ENCODE data around the gene DCST1.
A peak's percentile ranks its signal among the peaks of the same experiment; 100 is the strongest.

DCST1 gene

DNA sequence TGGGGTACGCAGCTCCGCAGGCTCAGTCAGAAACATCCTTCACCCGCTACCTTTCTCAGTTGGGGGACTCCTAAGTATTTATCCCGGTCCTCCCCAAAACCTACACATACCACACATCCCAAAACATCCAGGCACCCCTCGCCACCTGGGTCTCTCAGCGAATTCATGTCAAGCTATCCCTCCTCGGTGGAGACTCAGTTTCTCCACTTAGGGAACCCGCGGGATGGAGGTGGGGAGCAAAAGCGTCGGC is 32.3 kb upstream of the DCST1 start:
- no peak for DNase-seq

DNA sequence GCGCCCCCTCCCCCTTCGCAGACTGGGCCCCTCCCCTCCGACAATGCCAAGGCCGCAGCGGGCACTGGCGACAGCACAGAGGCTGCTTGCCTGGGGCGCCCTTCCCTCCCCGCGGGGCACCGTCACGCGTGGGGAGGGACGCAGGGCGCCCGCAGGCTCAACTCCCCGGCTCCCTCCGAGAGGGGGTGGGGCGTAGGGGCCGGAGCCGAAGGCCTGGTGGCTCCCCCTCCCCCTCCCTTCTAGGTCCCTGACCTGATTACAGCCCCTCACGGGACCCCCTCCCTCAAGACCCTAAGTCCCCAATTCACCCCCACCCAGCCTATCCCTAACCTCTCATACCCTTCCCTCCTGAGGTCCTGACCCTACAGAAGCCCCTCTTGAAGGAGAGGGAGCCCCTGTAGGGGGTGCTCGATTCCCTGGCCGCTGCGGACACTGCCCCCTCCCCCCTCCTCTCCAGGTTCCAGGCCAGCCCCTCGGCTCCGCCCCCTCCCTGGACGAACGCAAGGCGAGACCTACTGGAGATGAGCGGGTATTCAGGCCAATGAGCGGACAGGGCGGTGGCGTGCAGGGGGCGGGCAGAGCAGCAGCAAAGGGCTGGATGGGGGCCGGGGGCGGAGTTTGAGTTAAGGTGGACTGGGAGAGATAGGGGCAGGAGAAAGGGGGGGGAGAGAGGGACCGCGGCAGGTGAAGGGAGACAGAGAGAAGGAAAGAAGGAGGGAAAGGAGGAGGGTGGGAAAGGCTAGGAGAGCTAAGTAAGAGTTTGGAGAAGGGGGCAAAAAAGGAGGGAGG is 31.8 kb upstream of the DCST1 start:
- peak; percentile 99 for DNase-seq

DNA sequence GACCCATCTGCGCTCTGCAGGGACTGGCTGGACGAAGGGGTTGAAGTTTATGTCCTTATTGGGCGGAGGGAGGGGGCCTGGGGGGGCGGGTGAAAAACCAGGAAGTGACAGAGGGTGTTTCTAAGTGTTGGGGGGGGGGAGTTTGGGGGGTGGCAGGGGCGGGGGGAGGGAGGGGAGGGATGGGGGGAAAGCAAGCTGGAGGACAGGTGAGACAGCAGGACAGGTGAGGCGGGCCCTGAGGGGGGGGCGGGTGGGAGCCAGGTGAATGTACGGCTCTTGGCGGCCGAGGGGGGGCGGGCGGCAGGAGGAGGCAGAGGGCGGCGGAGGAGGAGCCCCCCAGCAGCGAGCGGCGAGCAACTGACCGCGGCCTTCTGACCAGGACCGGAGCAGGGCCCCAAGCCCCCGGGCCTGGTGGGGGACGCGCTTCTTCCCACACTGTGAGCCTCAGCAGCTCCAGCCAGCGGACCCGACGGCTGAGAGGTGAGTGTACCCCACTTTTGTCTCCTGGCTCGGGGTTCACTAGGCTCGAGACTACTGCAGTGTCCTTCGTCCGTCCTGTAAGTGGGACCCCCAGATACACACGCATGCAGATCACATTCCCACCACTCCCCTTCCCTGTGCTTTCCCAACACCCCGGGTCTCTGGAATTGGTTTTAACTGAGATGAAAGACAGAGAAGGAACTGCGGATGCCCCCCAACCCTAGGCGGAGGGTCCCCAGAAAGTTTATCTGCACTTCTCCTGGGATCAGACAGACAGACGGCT is 31.0 kb upstream of the DCST1 start, which contains the start of gene ZBTB7B:
Gene ZBTB7B, plus strand, starts transcription at position 339 of the 763 bp plus-strand sequence. CDS start 11,859 bp downstream, outside the sequence.
- DNase-seq = peak; percentile 30

DNA sequence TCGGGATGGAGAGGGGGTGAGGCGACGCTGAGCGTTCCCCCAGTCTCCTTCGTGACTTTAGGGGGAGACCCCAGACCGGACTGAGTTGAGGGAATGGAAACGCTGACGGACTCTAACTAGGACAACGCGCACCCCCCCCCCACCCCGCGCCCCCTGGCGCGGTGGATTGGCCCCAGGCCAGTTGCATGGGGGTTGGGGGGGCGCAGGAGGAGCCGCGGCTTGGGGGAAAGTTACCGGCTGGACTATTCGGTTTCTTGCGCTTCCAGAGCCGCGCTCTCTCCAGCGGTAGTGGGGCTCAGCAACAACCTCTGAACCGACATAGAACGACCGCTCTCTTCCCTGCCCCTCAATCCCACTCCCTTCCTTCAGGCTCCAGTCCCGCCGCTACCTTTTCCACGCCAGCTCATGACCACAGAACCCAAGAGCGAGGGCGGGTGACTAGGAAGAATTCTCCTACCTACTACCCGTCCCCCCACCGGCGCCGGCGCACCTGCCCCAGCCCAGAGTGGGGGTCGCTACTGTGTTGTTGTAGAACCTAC is 30.3 kb upstream of the DCST1 start:
- peak; percentile 58 for DNase-seq

DNA sequence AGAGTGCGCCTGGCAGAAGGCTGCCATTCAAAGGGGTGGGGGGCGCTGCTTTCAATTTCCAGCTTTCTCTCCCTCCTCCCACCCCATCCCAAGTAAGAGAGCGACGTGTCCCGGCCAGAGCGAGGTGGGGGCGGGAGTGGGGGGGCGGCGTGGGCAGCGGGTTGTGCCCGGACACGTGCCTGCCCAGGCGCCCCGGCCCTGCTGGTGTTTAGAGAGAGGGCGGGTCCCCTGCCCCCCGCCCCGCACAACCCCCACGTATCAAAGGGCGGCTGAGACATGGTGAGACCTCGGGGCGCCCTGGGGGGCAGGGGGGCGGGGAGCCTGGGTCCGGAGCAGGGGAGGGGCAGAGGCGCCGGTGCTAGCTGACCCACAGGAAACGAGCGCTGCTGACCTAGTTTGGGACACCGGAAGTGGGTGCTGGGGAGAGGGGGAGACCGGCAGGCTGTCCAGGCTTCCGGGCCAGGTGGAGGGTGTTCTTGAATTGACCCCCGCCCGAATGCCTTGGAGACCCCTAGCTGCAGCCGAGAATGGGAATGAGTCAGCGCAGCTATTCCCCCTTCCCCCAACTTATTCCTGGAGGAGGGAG is 29.8 kb upstream of the DCST1 start:
- peak; percentile 58 for DNase-seq

DNA sequence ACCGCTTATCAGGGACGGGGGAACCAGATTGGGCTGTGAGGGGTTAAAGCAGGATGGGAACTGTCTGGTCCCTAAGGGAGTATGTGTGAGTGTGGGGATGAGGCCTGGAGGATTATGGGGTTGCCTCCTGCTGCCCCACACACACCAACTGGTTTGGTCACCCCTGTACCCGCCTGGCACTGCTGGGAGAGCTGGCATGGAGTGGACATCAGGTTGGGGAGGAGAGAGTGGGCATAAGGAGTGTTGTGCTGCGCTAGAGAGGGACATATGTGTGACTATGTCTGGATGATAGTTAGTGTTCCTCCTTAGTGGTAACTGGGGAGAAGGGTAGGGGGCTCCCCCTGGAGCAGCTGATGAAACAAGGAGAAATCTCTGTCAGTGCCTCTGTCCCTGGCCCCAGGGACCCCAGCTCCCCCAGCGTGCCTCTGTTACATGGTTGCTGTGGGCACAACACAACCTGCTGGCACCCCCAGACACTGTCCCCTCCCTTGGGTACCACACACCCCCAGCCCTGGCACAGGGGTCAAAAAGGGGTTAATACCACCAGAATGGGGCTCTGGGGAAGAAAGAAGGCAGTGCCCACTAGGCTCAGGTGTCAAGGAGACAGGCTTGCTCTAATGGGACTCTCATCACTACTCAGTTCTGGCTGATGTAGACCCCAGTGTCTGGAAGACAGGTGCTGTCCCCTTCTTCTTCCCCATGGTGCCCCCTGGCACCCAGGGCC is 29.1 kb upstream of the DCST1 start:
- DNase-seq = peak; percentile 30

DNA sequence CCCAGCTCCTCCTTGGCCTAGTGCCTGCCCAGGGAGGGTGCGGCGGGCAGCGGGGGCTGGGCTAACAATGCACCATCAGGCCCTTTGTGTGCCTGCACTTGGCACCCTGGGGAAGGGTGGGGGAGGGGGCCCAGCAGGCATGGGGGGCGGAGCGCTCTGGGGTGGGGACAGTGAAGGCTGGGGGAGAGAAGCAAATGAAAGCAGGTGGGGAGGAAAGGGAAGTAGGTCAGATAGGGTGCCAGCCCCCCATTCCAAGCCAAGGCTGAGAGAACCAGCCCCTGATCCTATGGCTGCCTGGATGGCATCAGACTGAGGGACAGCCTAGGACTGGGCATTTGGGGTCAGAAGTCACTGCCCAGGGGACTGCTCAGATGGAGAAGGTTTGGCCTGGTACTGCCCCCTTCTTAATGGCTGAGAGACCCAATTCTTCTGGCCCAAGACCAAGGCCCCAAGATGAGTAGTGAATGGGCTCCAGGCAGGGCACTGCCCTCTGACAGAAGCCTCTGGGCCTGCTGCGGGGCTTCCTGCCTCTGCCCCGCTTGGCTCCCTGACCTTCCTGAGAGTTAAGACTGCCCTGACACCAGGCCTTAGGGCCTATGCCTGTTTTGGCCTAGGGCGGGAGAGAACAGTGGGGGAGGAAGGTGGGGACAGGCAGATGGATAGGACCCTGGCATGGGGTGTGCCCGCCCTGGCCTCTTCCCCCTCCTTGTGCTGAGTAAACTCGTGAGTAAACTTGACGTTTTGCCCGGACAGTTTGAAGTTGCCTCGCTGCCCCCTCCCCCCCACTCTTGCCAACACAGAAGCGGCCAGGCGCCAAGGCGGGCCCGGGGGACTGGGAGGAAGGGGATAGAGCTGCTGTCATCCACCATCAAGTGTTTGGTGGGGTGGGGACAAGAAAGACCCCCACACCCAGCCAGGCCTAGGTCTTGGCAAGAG is 28.3 kb upstream of the DCST1 start:
- peak; percentile 75 for DNase-seq

DNA sequence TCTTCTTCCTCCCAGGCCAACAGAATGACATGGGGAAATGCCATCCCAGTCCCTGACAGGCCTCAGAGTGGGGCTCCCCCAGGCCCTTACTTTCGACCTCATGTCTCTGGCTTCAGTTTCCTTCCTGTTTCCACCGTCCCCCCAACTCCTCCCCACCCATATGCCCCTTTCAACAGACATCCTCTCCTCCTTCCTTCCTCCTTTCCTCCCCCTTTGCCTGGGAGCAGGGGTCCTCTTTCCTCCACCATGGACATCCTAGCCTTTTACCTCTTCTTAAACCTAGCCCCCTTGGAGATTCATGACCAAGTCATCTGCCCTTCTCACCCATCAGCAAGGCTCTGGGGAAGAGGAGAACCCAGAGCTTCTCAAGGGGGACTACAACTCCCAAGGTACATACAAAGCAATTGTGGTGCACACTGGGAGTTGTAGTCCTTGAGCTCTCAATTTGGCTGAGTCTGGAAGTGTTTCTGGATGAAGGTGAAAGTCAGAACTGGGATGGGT is 27.0 kb upstream of the DCST1 start:
- peak; percentile 26 for DNase-seq

DNA sequence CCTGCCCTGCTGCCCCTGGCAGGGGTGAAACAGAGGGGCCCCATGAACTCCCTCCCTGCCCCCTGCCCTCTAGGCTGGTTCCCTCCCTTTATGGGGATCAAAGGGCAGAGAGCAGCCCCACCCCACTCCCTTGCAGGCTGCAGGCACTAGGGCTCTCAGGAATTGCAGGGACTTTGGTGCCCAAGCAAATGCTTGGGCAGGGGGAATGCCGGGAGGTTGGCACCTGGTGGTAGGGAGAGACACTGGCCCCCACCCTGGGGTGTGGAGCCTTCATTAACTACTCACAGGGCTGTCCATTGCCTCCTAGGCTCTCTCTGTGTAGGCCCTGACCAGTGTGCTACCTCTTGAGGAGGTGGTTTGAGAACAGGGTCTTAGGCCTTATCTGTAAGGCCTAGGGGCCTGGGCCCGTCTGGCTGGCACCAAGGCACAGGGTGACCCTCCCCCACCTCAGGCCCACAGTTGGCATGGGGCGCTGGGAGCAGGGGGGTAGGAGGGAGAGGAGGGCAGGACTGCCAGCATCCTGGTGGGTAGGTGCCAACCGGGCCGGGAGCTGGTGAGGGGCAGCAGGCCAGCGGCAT is 26.3 kb upstream of the DCST1 start:
- peak; percentile 48 for DNase-seq

DNA sequence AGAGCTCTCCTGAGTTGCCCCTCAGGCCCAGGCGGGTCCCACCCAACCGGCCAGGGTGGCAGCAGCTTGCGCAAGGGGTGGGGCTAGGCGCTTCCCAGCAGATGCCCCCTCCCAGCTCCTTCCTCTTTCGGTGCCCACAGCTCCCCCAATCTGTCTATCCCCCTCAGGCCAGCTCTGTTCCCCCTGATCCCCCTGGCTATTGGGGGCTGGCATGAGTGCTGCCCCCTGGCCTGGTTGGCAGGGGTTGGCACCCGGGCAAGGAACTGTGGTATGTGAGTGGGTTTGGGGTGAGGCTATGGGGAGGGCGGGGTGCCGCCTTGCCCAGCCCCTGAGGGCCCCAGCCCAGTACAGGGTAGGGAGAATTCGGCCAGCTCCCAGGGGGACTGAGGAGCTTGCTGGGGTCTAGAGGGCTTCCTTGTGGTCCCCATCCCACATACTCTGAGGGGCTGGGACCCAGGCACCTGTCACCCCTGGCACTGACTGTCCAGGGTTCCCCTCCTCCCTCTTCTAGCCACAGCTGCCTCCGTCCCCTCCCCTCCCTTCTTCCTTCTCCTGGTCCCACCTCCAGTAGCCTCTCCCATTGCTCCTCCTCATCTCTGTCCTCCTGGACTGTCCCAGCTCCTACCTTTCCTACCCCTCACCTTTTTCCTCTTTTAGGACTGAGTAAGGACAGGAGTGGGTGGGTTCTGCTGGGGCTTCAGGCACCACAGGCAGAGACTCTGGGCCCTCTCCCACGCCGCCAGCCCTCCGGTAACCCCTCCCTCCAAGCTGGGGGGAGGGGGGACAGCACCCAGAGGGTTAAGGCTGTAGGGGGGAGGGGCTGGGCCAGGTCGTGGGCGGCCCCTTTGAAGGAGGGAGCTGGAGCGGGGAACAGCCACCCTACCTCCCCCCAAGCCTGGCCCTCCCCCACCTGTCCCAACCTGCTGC is 25.3 kb upstream of the DCST1 start:
- DNase-seq = no peak

DNA sequence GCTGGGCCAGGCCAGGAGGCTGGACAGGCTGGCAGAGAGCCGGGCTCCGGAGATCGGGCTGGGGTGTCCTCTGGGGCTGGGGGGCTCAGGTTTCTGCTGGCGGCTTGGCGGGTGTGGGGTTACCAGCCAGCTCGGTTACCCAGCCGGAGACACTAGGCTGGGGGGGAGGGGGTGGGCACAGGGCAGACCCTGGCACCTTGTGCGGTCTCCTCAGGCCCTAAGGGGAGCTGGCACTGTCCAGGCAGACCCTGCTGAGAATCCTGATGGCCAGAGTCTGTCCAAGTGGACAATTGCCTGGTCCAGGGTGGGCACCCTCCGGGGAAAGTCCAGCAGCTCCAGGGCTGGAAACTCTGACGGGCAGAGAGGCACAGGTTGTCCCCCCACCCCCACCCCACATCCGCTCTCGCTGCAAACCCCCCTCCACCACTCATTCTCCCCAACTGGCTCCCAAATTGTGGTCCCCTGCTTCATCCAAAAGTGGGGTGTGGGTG is 24.4 kb upstream of the DCST1 start:
- no peak for DNase-seq

DNA sequence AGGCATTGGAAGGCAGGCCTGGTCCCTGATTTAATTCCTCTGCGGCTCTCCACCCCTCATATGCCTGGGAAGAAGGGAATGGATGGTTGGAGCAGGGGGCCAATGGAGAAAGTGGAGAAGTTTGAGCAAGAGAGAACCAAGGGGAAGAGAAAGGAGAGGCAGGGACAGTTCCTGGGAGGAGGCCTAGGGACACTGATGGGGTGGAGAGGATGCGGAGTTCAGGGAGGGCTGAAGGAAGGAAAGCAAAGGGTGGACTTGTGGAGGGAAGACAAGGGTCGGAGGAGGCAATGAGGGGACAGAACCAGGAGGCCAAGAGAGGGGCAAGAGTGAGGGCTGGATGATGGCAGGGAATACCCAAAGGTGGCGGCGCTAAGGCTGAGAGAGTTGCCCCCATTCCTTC is 23.9 kb upstream of the DCST1 start:
- no peak for DNase-seq

DNA sequence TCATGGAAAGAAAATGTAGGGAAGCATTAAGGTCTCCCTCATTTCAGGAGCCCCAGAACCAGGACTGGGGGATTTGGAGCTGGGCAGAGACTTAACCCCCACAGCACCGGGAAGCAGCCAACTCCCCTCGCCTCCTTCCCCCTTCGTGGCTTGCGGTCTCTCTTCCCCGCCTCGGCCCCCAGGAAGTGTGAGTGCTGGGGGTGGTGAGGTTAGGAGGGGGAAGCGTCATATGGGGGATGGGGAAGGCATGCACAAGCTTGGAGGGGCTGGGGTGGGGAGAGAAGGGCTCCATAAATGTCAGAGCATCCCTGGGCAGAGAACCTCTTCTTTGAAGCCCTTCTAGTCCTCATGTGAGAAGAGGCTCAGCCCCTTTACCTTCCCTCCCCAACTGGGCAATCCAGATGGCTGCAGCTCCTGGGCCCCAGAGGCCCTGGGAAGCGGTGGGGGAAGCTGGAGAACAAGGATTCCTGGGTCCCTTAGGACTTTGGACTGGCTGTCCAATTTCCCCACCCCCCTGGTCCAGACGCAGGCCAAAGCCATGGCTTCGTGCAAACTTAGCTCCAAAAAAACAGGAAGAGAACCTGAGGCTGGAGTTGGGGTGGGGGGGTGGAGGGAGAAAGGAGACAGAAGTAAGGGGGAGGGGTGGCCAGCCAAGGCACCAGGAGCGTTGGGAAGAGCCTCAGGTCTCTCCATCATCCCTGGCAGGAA is 23.3 kb upstream of the DCST1 start:
- no peak for DNase-seq

DNA sequence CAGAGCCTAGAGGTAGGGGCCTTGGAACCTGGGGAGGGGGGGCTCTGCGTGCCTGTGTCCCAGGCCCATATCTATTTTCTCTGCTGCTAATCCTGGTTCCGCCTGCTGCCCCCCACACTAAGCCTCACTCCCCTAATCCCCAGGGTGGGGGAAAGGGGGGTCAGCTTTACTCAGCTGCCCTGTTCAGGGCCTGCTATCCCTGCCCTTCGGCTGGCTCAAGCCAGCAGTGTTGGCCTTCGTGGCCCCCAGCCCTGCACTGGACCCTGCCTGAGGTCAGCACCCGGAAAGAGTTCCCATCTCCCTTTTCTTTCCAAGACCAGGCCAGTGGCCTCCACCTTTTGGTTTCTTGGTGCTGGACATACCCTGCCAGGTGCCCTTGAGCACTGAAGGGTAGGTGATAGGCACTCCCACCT is 22.6 kb upstream of the DCST1 start:
- DNase-seq = no peak

DNA sequence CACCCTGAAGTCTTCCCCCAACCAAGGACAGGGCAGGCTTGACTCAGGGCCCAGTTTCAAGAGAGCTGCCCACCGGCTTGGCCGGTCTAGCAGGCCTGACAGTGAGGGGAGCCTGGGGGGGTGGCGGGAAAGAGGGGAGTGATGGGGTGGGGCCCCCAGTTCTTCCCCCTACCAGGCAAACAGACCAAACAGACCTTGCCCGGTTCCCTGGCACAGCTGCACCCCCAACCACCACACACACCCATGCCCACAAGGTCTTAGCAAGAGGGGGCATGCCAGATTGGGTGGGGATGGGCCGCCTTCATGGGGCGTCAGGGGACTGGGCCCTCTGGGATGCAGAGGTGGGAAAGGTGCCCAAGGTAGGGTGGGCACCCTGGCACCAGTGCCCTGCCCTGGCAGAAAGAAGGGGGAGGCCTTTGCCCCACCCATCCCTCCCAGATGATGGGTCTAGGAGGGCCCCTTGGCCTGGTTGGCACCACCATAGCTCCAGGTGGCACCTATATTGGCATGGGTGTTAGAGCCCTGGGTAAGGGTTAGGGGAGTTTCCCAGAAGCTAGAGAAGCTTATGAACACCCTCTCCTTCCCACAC is 22.1 kb upstream of the DCST1 start:
- no peak for DNase-seq

DNA sequence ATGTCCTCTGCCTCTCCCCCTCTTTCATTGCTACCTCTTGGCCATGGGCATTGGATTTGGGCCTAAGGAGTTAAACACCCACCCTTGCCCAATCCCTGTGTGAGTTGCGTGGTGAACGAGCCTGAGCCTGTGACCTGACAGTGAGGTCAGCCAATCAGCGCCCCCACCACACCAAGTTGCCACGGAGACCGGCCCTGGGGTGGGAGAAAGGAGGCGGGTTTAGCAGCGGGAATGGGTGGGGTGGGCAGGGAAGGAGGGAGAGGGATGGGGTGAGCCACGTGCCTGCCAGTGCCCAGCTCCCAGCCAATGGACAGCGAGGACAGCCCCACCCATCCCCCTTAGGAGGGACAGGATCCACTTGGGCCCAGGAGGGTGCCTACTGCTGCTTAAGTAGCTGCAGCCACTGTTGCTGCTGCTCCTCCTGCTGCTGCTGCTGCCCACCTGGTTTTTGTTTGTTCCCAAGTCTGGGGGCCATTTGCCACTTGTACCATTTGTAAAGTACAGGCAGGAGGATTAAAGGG is 21.5 kb upstream of the DCST1 start:
- peak; percentile 84 for DNase-seq

DNA sequence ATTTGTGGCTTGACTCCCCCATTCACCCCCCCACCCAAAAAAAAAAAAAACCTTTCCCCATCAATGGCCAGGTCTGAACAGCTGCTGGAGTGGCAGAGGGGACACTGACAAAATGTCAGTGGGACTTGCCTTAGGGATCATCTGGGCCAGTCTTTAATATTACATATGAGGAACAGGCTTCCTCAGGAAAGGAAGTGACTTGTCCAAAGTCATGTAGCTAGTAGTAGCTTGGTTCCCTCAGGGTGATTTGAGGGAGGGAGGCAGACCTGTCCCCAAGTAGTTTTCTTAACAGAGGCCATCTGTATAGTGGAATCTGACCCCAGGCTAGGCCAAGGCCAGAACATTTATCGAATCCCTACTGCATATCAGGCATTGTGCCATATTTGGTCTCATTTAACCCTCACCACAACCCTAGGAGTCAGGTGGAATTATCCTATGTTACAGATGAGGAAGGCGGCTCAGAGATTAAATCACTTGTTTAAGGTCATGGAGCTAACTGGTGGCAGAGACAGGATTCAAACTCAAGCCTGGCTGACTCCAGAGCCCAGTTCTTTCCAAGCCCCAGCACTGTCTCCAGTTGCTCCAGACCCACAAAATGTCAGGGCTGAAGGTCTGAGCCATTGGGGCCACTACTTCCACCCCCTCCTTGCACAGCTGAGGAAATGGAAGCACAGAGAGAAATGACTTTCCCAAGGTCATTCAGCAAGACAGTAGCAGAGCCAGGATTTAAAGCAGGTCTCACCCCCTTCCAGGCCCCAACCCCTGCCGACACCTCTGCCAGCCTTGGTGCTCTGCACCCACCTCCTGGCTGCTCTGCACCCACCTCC is 20.6 kb upstream of the DCST1 start:
- no peak for DNase-seq

DNA sequence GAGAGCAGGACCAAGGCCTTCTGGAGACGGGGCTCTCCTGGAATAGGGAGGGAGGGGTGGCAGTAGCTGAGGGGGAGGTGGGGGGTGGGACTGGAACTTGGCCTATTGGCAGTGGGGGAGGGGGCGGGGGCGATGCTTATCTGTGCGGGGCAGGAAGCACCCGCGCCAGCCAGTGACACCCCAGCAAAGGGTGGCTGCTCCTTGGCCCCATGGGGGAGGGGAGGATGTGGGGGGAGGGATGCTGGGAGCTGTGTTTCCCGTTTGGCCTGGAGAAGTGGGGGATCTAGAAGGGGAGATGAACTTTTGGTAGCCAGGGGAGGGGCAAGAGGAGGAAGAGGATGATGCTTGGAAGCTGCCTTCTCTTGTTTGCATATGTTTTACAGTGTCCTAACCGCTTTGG is 20.0 kb upstream of the DCST1 start:
- DNase-seq = no peak
